GM21717 (cell line): ENCODE data around the gene FAM98C.
"Not testable (repeated sequence)": the region's sequence is repeated elsewhere in the genome, so short reads cannot be mapped to it uniquely, and the experiment has no call there.

Experiments used
- ATAC-seq: cut with Tn5 transposase; IDR thresholded peaks from one replicate; pipeline ENCODE4 v1.9.1; 2021; ENCODE audit warnings: mild to moderate bottlenecking, moderate library complexity; ENCODE audit not compliant: unreplicated experiment

The FAM98C gene

GRCh38 chr19:38395381-38396114, 7.3 kb upstream of the FAM98C start:
- ATAC-seq: no peak

DNA sequence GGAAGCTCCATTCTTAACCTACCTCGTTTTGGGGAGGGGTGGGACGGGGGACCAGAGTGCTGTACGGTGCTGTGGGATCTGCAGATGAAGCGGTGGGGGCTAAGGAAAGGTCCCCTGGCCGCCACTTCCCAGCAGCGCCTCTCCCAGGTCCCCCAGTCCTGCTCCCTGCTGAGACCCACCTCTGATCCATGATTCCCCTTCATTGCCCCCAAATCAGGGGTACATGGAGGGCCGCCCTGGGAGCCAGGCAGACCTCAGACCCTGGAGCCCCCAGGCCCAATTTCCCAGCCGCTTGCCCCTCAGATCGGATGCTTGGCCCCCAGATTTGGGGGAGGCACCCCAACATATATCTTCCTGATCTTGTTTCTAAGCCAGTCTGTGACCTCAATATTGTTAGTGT, 3.8 kb upstream of the FAM98C start:
- no peak for ATAC-seq

DNA sequence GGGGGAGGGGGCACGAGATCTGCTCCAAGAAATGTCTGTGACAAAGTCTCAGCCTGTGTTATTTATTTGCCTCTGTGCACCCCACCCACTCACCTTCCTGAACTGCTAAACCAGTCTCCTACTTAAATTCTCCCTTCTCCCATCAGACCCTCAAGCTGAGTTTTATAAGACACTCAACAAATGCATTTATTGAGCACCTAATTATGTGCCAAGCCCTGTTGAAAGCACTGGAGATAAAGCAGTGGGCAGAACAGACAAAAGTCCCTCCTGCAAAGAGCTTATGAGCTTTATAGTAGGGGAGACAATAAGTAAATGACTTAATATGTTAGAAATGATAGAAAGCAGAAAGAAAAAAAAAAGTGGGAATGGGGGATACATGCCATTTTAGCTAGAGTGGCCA, 3.4 kb upstream of the FAM98C start:
- ATAC-seq: no peak

GRCh38 chr19:38400361-38400760, 2.5 kb upstream of the FAM98C start:
- no peak for ATAC-seq

DNA sequence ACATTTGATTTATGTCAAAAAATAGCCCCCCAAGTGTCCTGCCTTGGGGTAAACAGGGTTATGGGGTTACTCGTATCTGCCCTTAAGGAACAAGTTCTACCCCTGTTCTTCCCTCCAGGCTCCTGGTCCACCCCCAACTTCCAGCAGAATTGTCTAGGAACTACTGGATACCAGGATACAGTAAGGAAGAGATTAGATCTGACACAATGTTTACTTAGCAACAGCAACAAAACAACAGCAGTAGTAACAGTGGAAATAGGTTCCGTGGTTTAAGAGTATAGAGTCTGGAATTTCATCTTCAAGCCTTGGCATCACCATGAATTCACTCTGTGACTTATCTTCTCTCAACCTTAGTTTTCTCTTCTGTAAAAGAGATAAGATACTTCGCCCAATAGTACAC, 1.7 kb upstream of the FAM98C start:
- ATAC-seq: no peak

DNA sequence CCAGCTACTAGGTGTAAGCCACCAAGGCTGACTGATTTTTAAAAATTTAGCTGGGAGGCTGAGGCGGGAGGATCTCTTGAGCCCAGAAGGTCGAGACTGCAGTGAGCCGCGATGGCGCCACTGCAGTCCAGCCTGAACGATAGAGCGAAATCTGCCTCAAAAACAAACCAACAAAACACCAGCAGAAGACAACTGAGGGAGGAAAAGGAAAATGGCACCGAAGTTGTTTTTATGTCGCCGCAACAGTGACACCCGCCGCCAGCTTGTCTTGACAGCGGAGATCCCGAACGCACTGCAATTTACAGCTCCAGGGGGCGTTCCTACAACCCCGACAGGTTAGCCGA, 298 bp upstream of the FAM98C start:
- peak; percentile 2 for ATAC-seq

- ATAC-seq: no peak
Measured at GRCh38 chr19:38404858-38405257, 2.0 kb downstream of the FAM98C start.

GRCh38 chr19:38405276-38405675, 2.4 kb downstream of the FAM98C start:
- ATAC-seq: no peak

- ATAC-seq: no peak
Measured at GRCh38 chr19:38409631-38410133, 6.8 kb downstream of the FAM98C start.

DNA sequence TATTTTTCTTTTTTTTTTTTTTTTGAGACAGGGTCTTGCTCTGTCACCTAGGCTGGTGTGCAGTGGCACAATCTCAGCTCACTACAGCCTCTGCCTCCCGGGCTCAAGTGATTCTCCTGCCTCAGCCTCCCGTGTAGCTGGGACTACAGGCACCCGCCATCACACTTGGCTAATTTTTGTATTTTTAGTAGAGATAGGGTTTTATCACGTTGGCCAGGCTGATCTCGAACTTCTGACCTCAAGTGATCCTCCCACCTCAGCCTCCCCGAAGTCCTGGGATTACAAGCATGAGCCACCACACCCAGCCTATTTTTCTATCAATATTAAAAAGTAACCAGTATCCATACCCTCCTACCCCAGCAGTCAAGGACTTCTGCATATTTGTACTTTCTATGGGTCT, 7.5 kb downstream of the FAM98C start:
- not testable (repeated sequence) for ATAC-seq

- ATAC-seq: no peak
Measured at GRCh38 chr19:38411041-38411712, 8.3 kb downstream of the FAM98C start.

- ATAC-seq: not testable (repeated sequence)
Measured at GRCh38 chr19:38411898-38412297, 9.0 kb downstream of the FAM98C start.

- no peak for ATAC-seq
Measured at GRCh38 chr19:38412491-38412890, 9.6 kb downstream of the FAM98C start.

GRCh38 chr19:38412961-38413360, 10.1 kb downstream of the FAM98C start:
- ATAC-seq: no peak

GRCh38 chr19:38413416-38413815, 10.5 kb downstream of the FAM98C start:
- no peak for ATAC-seq

DNA sequence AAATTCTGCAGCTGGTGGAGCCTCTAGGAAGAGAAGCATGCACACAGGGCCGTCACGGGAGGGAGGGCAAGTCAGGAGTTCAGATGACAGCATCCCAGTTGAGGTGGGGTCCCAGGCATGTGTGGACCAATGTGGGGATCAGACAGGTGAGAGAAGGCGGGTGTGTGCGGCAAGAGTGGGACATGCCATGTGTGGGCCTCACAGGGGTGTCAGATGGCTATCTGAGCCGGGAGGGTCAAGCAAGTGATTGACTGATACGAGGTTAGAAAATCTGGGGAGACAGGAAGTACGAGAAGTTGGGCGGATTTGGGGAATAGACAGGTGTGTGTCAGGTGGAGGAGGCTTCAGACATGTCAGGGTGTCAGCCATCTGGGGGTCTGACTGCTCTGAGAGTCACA, 14.3 kb downstream of the FAM98C start:
- no peak for ATAC-seq

GRCh38 chr19:38417544-38418506, 14.9 kb downstream of the FAM98C start:
- ATAC-seq: no peak

DNA sequence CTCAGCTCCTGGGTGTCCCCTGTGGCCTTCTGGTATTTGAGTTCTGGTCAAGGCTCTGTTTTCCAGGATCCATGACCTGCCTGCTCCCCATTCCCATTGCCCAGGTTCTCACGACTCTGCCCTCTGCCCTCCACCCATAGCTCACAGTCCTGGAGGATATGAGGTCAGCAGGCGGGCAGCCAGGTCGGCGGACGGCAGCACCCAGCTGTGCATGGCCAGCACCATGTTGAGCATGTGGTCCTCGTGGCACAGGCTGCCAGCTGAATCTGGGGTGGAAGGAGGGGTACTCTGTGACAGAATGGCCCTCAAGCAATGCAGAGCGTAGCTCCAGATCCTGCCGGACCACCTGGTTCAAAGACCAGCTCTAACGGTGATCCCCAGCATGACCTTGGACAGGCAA, 18.0 kb downstream of the FAM98C start:
- ATAC-seq: no peak

DNA sequence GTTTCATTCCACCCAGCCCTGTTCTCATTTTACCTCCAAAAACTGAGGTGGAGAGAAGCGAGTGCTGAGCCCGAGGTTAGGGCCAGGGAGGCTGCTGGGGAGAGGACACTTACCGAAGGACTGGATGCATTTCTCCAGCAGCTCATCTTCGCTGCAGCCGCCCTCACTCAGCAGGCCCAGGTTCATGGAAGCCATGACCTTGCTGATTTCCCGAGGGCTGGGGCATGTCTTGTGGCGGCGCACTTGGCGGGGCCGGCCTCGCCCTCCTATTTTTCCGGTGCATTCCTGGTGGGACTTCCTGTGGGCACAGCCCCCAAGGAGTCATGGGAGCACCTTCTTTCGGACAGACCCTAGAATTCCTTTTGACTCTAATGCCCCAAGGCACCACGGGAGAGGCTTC, 19.0 kb downstream of the FAM98C start:
- ATAC-seq: no peak

DNA sequence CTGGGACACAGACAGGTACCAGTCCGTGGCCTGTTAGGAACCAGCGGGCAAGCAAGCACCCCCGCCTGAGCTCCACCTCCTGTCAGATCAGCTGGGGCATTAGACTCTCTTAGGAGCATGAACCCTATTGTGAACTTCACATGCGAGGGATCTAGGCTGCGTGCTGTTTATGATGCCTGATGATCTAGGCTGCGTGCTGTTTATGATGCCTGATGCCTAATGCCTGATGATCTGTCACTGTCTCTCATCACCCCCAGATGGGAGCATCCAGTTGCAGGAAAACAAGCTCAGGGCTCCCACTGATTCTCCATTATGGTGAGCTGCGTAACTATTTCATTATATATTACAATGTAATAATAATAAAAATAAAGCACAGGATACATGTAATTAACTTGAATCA, 19.5 kb downstream of the FAM98C start:
- no peak for ATAC-seq

DNA sequence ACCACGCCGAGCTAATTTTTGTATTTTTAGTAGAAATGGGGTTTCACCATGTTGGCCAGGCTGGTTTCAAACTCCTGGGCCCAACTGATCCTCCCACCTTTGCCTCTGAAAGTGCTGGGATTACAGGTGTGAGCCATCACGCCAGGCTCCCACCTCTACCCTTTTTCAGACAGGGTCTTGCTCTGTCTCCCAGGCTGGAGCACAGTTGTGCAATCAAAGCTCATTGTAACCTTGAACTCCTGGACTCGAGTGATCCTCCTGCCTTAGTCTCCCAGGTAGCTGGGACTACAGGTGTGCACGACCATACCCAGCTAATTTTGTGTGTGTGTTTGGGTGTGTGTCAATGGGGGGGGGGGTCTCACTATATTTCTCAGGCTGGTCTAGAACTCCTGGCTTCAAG, 21.4 kb downstream of the FAM98C start:
- ATAC-seq: no peak
